Gastroesophageal sphincter (tissue), 4 donors: ENCODE results near the gene GRIN2B. TPM values are rescaled to one million over a fixed set of nuclear protein-coding genes. Genes with fewer than 3 reads are reported as not detected.

ENCODE experiments used
- ATAC-seq: fragments of 150-250 bp; one replicate; pipeline ENCODE4 v1.9.1; 2016; ENCODE audit warnings: mild to moderate bottlenecking, moderate library complexity
- H3K27ac ChIP-seq, 4 donors: fragments of 200-600 bp; sonication (generic) in 3 of 4; 1 replicate in 3 of 4; 2 replicates in 1 of 4; pipeline ENCODE4 v1.5.1; 2016 to 2019
- H3K27me3 ChIP-seq: fragments of 200-600 bp; sonication (generic); one replicate; pipeline ENCODE4 v1.5.1; 2019
- H3K36me3 ChIP-seq, 2 donors: fragments of 200-600 bp; sonication (generic); one replicate each; pipeline ENCODE4 v1.5.1; 2019; ENCODE audit warnings: control low read depth in 1 of 2
- H3K4me1 ChIP-seq, 3 donors: fragments of 200-600 bp; sonication (generic); 1 replicate in 2 of 3; 2 replicates in 1 of 3; pipeline ENCODE4 v1.5.1; 2016 to 2019; ENCODE audit warnings: control low read depth in 2 of 3
- H3K4me3 ChIP-seq, 2 donors: fragments of 200-600 bp; sonication (generic); one replicate each; pipeline ENCODE4 v1.5.1; 2019; ENCODE audit warnings: mild to moderate bottlenecking in 1 of 2, moderate library complexity in 1 of 2
- H3K9me3 ChIP-seq, 3 donors: fragments of 200-600 bp; sonication (generic); one replicate each; pipeline ENCODE4 v1.5.1; 2017 to 2019; ENCODE audit warnings: control low read depth in 2 of 3
- CTCF ChIP-seq, 4 experiments: fragments of 200-600 bp in 2 of 4; fragments of 450-650 bp in 2 of 4; sonication (generic) in 1 of 4; IDR thresholded peaks; one replicate each; pipeline ENCODE4 v1.5.1; 2017 to 2019; ENCODE audit warnings: antibody characterized with exemption in 4 of 4, mild to moderate bottlenecking in 2 of 4, moderate library complexity in 2 of 4
- EP300 ChIP-seq: sonication (generic); formaldehyde crosslinking; IDR thresholded peaks from one replicate; pipeline ENCODE4 v1.6.1; 2017; ENCODE audit warnings: antibody characterized with exemption, mild to moderate bottlenecking
- POLR2A ChIP-seq, 2 donors: fragments of 450-650 bp; IDR thresholded peaks; one replicate each; pipeline ENCODE4 v1.6.1; 2017; ENCODE audit warnings: antibody characterized with exemption in 2 of 2, mild to moderate bottlenecking in 2 of 2, moderate library complexity in 1 of 2
- POLR2AphosphoS5 ChIP-seq: sonication (generic); formaldehyde crosslinking; IDR thresholded peaks from one replicate; pipeline ENCODE4 v1.6.1; 2017; ENCODE audit warnings: antibody characterized with exemption
- WGBS, 2 donors: methylation state at CpG; one replicate each; pipeline ENCODE4 v1.1.5; 2018; ENCODE audit warnings: low coverage in 1 of 2; 5-methylcytosine and 5-hydroxymethylcytosine counted together
- total RNA-seq, 4 donors: library from RNA; depleted of rRNA; stranded (reverse); fragments of >200 nt; gene quantifications; one replicate each; pipeline ENCODE4 v1.1.0, GENCODE V29; 2016

The GRIN2B gene
- total RNA-seq, 4 donors from 2014 or later, result under 0.01 to 0.12 (median under 0.01) TPM; not detected in 1

GRCh38 chr12:13980538-13981295, 685 bp downstream of the GRIN2B start:
- TF ChIP-seq EP300, result no peak
- no peak for TF ChIP-seq POLR2AphosphoS5
- Histone ChIP-seq H3K4me1 (peaks cover 0 to 22% (median 6%) of the 10 kb centered on the region in 3 donors), H3K27me3 (peaks cover 83% of the 10 kb centered on the region), H3K4me3 (peak overlapping the region; percentile 22 to 46), H3K36me3 (no peaks in the 10 kb centered on the region), H3K27ac (no peak overlapping the region), H3K9me3 (no peaks in the 10 kb centered on the region)
- 0% methylated on average over 5 to 8 of the region's 53 CpGs for WGBS, 2 donors
- ATAC-seq, result no peak

- Histone ChIP-seq H3K27ac (no peak overlapping the region), H3K9me3 (no peaks in the 10 kb centered on the region), H3K4me3 (peak overlapping the region in 1 of 2 donors; percentile 46), H3K4me1 (peaks cover 0 to 22% (median 6%) of the 10 kb centered on the region in 3 donors), H3K27me3 (peaks cover 83% of the 10 kb centered on the region), H3K36me3 (no peaks in the 10 kb centered on the region)
- no peak for ATAC-seq
- TF ChIP-seq EP300 (no peak), POLR2AphosphoS5 (no peak), CTCF (IDR thresholded peaks at IDR 0.05) (no peak), POLR2A (IDR thresholded peaks at IDR 0.05) (no peak)
- WGBS, 2 donors, result 32 to 64% methylated on average over 6 to 15 of the region's 15 CpGs
Measured at GRCh38 chr12:13979772-13980378, 1.5 kb downstream of the GRIN2B start.

- TF ChIP-seq CTCF (IDR thresholded peaks at IDR 0.05) (no peak), EP300 (no peak), POLR2A (IDR thresholded peaks at IDR 0.05) (no peak), POLR2AphosphoS5 (no peak)
- 74 to 77% methylated on average over 4 of the region's 4 CpGs for WGBS, 2 donors
- Histone ChIP-seq H3K36me3 (no peaks in the 10 kb centered on the region), H3K27me3 (peaks cover 73% of the 10 kb centered on the region), H3K9me3 (no peaks in the 10 kb centered on the region), H3K4me3 (no peak overlapping the region), H3K4me1 (peaks cover 0 to 22% (median 6%) of the 10 kb centered on the region in 3 donors), H3K27ac (no peak overlapping the region)
- ATAC-seq, result no peak
Measured at GRCh38 chr12:13978876-13979275, 2.5 kb downstream of the GRIN2B start.

GRCh38 chr12:13976880-13977279, 4.5 kb downstream of the GRIN2B start:
- Histone ChIP-seq H3K9me3 (no peaks in the 10 kb centered on the region), H3K27ac (no peak overlapping the region), H3K27me3 (peaks cover 61% of the 10 kb centered on the region), H3K4me3 (no peak overlapping the region), H3K36me3 (no peaks in the 10 kb centered on the region), H3K4me1 (peaks cover 0 to 17% (median 6%) of the 10 kb centered on the region in 3 donors)
- no peak for TF ChIP-seq POLR2A (IDR thresholded peaks at IDR 0.05)
- TF ChIP-seq CTCF (IDR thresholded peaks at IDR 0.05), result no peak
- no peak for TF ChIP-seq EP300
- TF ChIP-seq POLR2AphosphoS5, result no peak
- WGBS, 2 donors, result 79% methylated on average over 2 of the region's 2 CpGs; no CpG with 5 or more reads in 1 of the 2 donors
- no peak for ATAC-seq

- no peak for TF ChIP-seq POLR2AphosphoS5
- TF ChIP-seq POLR2A (IDR thresholded peaks at IDR 0.05), result no peak
- TF ChIP-seq CTCF (IDR thresholded peaks at IDR 0.05), result no peak
- no peak for TF ChIP-seq EP300
- H3K36me3 ChIP-seq, result no peaks in the 10 kb centered on the region
- no peak for ATAC-seq
- WGBS, 2 donors, result 52 to 70% methylated on average over 5 to 7 of the region's 7 CpGs
- H3K4me1 ChIP-seq, result peaks cover 0 to 9% (median 6%) of the 10 kb centered on the region in 3 donors
- H3K27ac ChIP-seq, result no peak overlapping the region
- no peaks in the 10 kb centered on the region for H3K9me3 ChIP-seq
- peaks cover 53% of the 10 kb centered on the region for H3K27me3 ChIP-seq
- no peak overlapping the region for H3K4me3 ChIP-seq
Measured at GRCh38 chr12:13976028-13976584, 5.3 kb downstream of the GRIN2B start.
